Brain microvascular endothelial cell (primary cell): ENCODE measurements around the gene ANXA10.
"Not testable (repeated sequence)": the region's sequence is repeated elsewhere in the genome, so short reads cannot be mapped to it uniquely, and the experiment has no call there.

Source experiments
- DNase-seq: peaks from one replicate; pipeline ENCODE4 v3.0.0-alpha.2; 2020
- H3K27ac ChIP-seq: fragments of 250-450 bp; sonication (Bioruptor Pico); 2 replicates; pipeline ENCODE4 v1.5.1; 2020; ENCODE audit warnings: mild to moderate bottlenecking, moderate library complexity
- H3K27me3 ChIP-seq: fragments of 250-450 bp; sonication (Bioruptor Pico); replicated peaks from 2 replicates; pipeline ENCODE4 v1.5.1; 2020; ENCODE audit warnings: mild to moderate bottlenecking
- H3K36me3 ChIP-seq: fragments of 250-450 bp; sonication (Bioruptor Pico); replicated peaks from 2 replicates; pipeline ENCODE4 v1.5.1; 2020; ENCODE audit warnings: mild to moderate bottlenecking
- H3K4me3 ChIP-seq: 2 replicates; pipeline ENCODE4 v1.5.1; 2011; ENCODE audit warnings: low read depth, mild to moderate bottlenecking, control low read depth, low read length, moderate library complexity
- CTCF ChIP-seq: IDR thresholded peaks from 2 replicates; pipeline ENCODE4 v1.5.1; 2011; ENCODE audit warnings: low read depth, mild to moderate bottlenecking, moderate library complexity, low read length, control low read depth, inconsistent platforms; ENCODE audit errors: missing control alignments
- in situ Hi-C: cut with HindIII; loops from 2 replicates; pipeline ENCODE4 v1.10.0; 2017; ENCODE audit warnings: low sequenced_read_pairs, low pct_ligation_motif_present

The ANXA10 gene

DNA sequence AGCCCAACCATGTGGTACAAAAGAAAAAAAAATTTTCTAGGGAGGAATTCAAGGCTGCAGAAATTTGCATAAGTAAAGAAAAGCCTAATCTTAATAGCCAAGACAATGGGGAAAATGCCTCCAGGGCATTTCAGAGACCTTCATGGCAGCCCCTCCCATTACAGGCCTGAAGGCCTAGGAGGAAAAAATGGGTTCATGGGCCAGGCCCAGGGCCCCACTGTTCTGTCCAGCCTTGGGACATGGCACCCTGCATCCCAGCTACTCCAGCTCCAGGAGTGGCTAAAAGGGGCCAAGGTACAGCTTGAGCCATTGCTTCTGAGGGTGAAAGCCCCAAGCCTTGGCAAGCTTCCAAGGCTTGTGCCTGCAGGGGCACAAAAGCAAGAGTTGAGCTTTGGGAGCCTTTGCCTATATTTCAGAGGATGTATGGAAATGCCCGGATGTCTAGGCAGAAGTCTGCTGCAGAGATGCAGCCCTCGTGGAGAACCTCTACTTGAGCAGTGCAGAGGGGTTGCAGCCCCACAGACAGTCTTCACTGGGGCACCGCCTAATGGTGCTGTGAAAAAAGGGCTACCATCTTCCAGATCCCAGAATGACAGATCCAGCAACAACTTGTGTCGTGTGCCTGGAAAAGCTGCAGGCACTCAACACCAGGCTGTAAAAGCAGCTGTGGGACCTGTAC, 111.0 kb downstream of the ANXA10 start:
- Histone ChIP-seq H3K4me3 (no peak overlapping the region), H3K27me3 (no peaks in the 10 kb centered on the region), H3K36me3 (no peaks in the 10 kb centered on the region), H3K27ac (no peak overlapping the region)
- no peak for TF ChIP-seq CTCF
- in situ Hi-C loops: no loop called here
- no peak for DNase-seq

- in situ Hi-C loops: no loop called here
- Histone ChIP-seq H3K36me3 (no peaks in the 10 kb centered on the region), H3K27me3 (no peaks in the 10 kb centered on the region), H3K4me3 (no peak overlapping the region), H3K27ac (no peak overlapping the region)
- DNase-seq: no peak
- TF ChIP-seq CTCF: no peak
Observed at GRCh38 chr4:168208957-168209614, 116.7 kb downstream of the ANXA10 start.

GRCh38 chr4:168212656-168213055, 120.3 kb downstream of the ANXA10 start:
- Histone ChIP-seq H3K36me3 (no peaks in the 10 kb centered on the region), H3K27ac (no peak overlapping the region), H3K4me3 (no peak overlapping the region), H3K27me3 (no peaks in the 10 kb centered on the region)
- in situ Hi-C loops: no loop called here
- no peak for TF ChIP-seq CTCF
- no peak for DNase-seq

- H3K4me3 ChIP-seq, H3K36me3 ChIP-seq, H3K27me3 ChIP-seq, in situ Hi-C loops, DNase-seq, H3K27ac ChIP-seq: not testable (repeated sequence)
Observed at GRCh38 chr4:168213511-168213910, 121.2 kb downstream of the ANXA10 start.

DNA sequence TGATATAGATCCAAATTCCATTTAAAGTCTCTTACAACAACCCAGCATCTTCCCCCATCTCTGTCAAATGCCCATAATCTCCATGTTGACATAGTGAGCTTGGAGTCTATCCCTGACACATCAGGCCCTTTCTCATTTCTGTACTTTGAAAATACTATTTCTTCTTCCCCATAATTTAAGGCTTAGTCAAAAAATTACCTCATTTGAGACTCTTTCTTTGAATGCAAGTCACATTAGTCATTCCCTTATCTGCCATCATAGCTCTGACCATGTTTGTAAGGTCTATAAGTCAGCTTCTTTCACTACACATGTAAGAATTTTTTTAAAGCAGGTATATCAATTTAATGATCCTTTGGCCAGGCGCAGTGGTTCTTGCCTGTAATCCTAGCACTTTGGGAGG, 126.3 kb downstream of the ANXA10 start:
- in situ Hi-C loops: no loop called here
- DNase-seq: peak; percentile 68
- Histone ChIP-seq H3K36me3 (no peaks in the 10 kb centered on the region), H3K27ac (peak overlapping the region; percentile 14), H3K4me3 (no peak overlapping the region), H3K27me3 (no peaks in the 10 kb centered on the region)
- TF ChIP-seq CTCF: no peak

DNA sequence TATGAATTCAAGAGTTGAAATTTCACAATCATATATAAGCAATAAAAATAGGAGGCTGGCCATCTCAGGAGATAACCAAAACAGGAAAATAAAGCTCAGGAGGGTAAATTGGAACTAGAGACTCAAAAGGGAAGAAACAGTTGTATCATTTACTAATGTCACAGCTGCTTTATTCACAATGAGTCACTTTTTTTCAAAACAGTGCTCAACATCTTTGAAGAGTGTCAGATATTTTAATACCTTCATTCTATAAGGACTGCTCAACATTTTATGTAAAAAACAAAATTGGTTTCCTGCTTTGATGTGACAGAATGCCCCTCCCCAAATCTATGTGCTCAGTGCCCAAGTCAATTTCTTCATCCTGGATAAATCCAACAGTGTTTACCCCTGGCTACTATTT, 128.6 kb downstream of the ANXA10 start:
- H3K36me3 ChIP-seq: no peaks in the 10 kb centered on the region
- H3K4me3 ChIP-seq: no peak overlapping the region
- H3K27ac ChIP-seq: peak overlapping the region; percentile 66
- in situ Hi-C loops: no loop called here
- TF ChIP-seq CTCF: no peak
- H3K27me3 ChIP-seq: no peaks in the 10 kb centered on the region
- no peak for DNase-seq
